ENCODE results near the gene SAMMSON. TPM values are rescaled to one million over a fixed set of nuclear protein-coding genes. Genes with fewer than 3 reads are reported as not detected.

Gene SAMMSON
- total and polyA plus RNA-seq, 8 donors: 0.46 to 4.9 (median 1.7) TPM; not detected in 2

- no peak overlapping the region for H3K4me3 ChIP-seq
- intact Hi-C loops (cut with DNase I; ENCODE audit: low total_unique reads): no loop called here
- H3K36me3 ChIP-seq: no peaks in the 10 kb centered on the region
- peaks cover 0 to 9% (median 0%) of the 10 kb centered on the region in 4 donors for H3K9me3 ChIP-seq
- H3K4me1 ChIP-seq: peaks cover 6 to 38% (median 16%) of the 10 kb centered on the region in 4 donors
- WGBS, 5 donors: 60 to 72% (median 70%) methylated on average over 3 of the region's 3 CpGs
- DNase-seq: no peak
- H3K27me3 ChIP-seq: no peaks in the 10 kb centered on the region
- no peak overlapping the region for H3K27ac ChIP-seq
- no peak for TF ChIP-seq POLR2AphosphoS5 (IDR thresholded peaks at IDR 0.05)
- TF ChIP-seq, protein P1, sequence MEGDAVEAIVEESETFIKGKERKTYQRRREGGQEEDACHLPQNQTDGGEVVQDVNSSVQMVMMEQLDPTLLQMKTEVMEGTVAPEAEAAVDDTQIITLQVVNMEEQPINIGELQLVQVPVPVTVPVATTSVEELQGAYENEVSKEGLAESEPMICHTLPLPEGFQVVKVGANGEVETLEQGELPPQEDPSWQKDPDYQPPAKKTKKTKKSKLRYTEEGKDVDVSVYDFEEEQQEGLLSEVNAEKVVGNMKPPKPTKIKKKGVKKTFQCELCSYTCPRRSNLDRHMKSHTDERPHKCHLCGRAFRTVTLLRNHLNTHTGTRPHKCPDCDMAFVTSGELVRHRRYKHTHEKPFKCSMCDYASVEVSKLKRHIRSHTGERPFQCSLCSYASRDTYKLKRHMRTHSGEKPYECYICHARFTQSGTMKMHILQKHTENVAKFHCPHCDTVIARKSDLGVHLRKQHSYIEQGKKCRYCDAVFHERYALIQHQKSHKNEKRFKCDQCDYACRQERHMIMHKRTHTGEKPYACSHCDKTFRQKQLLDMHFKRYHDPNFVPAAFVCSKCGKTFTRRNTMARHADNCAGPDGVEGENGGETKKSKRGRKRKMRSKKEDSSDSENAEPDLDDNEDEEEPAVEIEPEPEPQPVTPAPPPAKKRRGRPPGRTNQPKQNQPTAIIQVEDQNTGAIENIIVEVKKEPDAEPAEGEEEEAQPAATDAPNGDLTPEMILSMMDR (IDR thresholded peaks at IDR 0.05): no peak
- no peak for TF ChIP-seq POLR2A (IDR thresholded peaks at IDR 0.05)
These were observed 79.2 kb downstream of the SAMMSON start for GRCh38 chr3:70078778-70079177.

- Histone ChIP-seq H3K4me1 (peaks cover 0 to 17% (median 0%) of the 10 kb centered on the region in 4 donors), H3K27ac (no peak overlapping the region), H3K4me3 (no peak overlapping the region), H3K36me3 (no peaks in the 10 kb centered on the region), H3K9me3 (no peaks in the 10 kb centered on the region), H3K27me3 (no peaks in the 10 kb centered on the region)
- intact Hi-C loops (cut with DNase I; ENCODE audit: low total_unique reads): no loop called here
- no peak for DNase-seq
- TF ChIP-seq EP300 (IDR thresholded peaks at IDR 0.05): no peak
- TF ChIP-seq, protein P1 (IDR thresholded peaks at IDR 0.05): no peak
- no peak for TF ChIP-seq POLR2AphosphoS5 (IDR thresholded peaks at IDR 0.05)
- no peak for TF ChIP-seq POLR2A (IDR thresholded peaks at IDR 0.05)
These were observed 86.1 kb downstream of the SAMMSON start for GRCh38 chr3:70085613-70086012.

DNA sequence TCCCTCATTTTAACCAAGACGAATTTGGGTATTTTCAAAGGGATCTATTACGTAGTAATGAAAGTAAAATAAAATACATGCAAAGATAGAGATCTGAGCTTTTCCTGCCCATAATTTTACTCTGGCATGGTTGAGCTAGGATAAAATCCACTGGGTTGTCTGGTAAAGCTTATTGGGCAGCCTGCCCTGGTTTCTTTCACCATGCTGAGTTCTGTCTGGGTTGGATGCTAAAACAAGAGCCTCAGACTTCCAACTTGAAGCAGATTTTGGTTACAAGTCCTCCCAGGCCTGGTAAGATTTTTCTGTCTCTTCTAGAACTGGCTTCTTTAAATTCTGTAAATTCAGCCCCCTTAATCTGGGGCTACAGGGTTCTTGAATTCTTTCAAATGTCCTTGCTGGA is 86.8 kb downstream of the SAMMSON start:
- WGBS, 5 donors: 78 to 89% (median 81%) methylated on average over 2 of the region's 2 CpGs
- DNase-seq: no peak
- no peaks in the 10 kb centered on the region for H3K9me3 ChIP-seq
- no peaks in the 10 kb centered on the region for H3K36me3 ChIP-seq
- H3K27me3 ChIP-seq: no peaks in the 10 kb centered on the region
- H3K27ac ChIP-seq: no peak overlapping the region
- TF ChIP-seq, protein P1 (IDR thresholded peaks at IDR 0.05): no peak
- TF ChIP-seq POLR2A (IDR thresholded peaks at IDR 0.05) (no peak), EP300 (IDR thresholded peaks at IDR 0.05) (no peak), POLR2AphosphoS5 (IDR thresholded peaks at IDR 0.05) (no peak)
- H3K4me3 ChIP-seq: no peak overlapping the region
- H3K4me1 ChIP-seq: peaks cover 0 to 17% (median 0%) of the 10 kb centered on the region in 4 donors
- intact Hi-C loops (cut with DNase I; ENCODE audit: low total_unique reads): no loop called here

- no peaks in the 10 kb centered on the region for H3K36me3 ChIP-seq
- intact Hi-C loops (cut with DNase I; ENCODE audit: low total_unique reads): no loop called here
- H3K4me3 ChIP-seq: no peak overlapping the region
- no peak overlapping the region for H3K27ac ChIP-seq
- H3K9me3 ChIP-seq: no peaks in the 10 kb centered on the region
- no peaks in the 10 kb centered on the region for H3K27me3 ChIP-seq
- DNase-seq: peak in 1 of 2 donors; percentile 44
- H3K4me1 ChIP-seq: peaks cover 0 to 15% (median 3%) of the 10 kb centered on the region in 4 donors
- TF ChIP-seq EP300 (IDR thresholded peaks at IDR 0.05) (no peak), POLR2A (IDR thresholded peaks at IDR 0.05) (no peak)
- TF ChIP-seq, protein P1 (IDR thresholded peaks at IDR 0.05): peak in 5 of 7 experiments; percentile 55 to 75 (median 74)
- 4 to 14% (median 11%) methylated on average over 3 of the region's 3 CpGs for WGBS, 5 donors
These were observed 90.9 kb downstream of the SAMMSON start for GRCh38 chr3:70090322-70090913.

All from stomach (tissue), 9 donors.